ENCODE data around the gene PACSIN2.

- TF ChIP-seq CTCF (IDR thresholded peaks at IDR 0.05; ENCODE audit: low read depth, low read length) (no peak), POLR2A (IDR thresholded peaks at IDR 0.05; ENCODE audit: extremely low read depth, insufficient read length) (no peak), MYC (IDR thresholded peaks at IDR 0.05; ENCODE audit: low read depth, low read length) (no peak)
Measured at GRCh38 chr22:43013355-43014315, 1.3 kb downstream of the PACSIN2 start.
